Fibroblast of skin of abdomen (primary cell): ENCODE data around the gene SLC22A4.

ENCODE experiments used
- DNase-seq: peaks from one replicate; pipeline ENCODE4 v3.0.0-alpha.2; 2013

SLC22A4 gene

DNA sequence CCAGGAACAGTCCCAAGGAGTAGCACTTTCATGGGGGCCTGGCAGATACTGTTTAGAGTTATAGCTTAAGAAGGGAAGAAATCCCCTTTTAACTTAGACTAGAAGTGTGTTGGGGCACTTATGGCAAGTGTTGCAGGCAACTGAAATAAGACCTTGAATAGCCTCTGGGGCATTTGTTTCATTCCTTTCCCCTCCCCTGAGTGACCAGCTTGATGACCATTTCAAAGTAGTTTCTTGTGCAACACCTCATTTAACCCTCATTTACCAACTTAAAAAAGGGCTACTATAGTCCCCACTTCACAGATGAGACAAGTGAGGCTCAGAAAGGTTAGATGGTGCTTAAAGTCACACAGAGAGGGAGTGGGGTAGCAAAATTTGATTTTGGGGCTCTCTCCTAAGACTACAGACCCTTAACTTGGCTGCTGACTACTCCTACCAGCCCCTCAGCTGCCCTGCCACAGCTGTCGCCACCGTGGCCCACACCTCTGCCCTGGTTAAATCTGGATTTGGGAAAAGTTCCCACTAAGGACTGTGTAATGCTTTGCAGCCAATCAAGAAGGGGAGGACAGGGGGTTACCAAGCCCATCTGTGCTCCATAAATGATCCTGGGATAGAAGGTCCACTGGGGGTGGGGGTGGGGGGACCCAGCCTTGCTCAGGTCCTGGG is 31.2 kb upstream of the SLC22A4 start:
- DNase-seq: no peak

DNA sequence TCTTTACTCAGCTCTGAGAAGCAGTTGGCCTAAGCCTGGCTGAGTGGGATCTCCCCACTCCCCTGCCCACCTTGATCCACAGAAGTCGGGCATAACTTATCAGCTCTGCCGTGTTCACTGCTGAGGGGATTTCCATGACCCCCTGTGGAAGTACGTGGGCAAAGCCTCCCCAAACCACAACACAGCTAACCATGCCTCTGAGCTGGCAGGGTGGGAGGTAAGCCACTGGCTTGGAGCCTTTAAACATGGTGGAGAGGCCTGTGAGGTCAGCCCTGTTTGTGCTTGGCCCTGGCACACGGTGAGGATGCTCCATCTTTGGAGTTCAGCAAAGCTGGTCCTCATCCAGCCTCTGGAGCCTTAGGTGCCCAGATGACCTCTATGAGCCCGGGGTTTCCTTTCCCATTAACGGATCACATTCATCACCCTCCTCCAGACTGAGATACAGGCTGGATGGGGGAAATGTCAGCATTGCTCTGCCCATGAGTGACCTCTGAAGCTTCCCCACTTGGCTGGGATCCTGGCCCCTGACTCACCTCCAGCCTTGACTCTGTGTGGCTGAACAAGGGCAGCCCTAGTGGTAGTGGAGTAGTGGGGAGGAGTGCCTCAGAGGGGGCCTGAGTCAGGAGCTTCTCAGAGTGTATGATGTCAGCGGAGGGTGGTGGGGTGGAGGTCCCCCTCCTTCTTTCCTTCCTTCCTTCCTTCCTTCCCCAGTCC is 30.5 kb upstream of the SLC22A4 start:
- DNase-seq: peak; percentile 87

DNA sequence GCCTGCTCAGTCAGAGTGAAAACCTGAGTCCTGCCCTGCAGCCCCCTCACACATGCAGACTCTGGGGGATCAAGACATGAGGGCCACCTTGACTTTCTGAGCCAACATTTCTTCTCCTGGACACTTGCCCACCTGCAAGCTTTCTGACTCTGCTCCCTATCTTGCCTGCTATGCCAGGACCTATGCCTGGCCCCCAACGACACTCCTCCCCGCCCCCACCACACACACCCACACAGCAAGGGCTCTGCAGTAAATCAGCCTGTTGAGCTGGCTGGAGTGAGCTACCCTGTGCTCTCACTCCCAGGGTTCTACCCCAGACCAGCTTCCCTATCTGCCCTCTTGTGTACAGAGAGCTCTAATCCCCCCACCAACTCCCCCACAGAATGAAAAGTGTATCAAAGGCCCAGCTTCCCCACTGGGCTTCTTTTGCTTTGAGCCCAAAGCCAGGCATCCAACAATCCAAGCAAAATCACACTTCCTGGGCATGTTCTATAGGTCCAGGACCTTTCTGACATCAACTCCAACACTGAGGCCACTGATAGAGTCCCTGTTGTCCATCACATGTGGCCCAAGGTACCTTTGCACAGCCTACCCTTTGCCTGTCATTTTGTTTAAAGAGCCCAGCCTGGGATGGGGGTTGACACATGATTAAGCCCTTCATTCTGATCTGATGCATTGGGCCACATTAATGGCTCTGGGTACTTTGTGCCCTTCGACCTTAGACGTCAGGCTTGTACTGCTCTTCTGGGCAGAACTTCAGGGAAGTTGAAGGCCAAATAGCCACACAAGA is 29.5 kb upstream of the SLC22A4 start:
- DNase-seq: no peak

DNA sequence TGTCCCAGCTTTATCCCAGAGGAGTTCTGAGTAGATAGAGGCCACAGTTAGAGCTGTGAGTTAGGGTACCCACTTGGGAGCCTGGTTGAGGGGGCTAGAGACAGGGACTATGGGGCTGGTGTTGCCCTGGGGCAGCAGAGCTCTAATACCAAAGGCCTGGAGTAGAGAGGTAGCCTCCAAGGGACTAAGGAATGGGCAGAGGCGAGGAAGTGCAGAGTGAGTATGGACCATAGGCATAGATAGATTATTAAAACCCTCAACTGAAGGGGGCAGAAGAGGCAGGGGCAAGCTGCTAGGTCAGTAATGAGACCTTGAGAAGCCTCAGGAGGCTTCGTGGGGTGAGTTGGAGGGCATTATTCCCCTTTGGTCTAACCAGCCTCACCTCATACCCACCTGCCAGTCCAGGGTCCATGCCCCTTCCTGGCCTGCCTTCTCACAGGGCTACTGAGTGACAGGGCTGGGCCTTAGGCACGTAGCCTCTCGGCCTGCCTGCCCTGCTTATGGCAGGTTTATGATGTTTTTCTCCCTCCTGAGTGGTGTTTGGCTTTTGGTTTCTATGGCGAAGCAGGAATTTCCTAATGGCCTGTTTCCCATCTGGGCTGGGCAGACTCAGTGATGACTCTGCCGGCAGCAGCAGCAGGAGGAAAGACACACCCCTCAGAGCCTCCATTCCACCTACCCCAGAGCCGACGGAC is 28.7 kb upstream of the SLC22A4 start:
- DNase-seq: peak; percentile 94

DNA sequence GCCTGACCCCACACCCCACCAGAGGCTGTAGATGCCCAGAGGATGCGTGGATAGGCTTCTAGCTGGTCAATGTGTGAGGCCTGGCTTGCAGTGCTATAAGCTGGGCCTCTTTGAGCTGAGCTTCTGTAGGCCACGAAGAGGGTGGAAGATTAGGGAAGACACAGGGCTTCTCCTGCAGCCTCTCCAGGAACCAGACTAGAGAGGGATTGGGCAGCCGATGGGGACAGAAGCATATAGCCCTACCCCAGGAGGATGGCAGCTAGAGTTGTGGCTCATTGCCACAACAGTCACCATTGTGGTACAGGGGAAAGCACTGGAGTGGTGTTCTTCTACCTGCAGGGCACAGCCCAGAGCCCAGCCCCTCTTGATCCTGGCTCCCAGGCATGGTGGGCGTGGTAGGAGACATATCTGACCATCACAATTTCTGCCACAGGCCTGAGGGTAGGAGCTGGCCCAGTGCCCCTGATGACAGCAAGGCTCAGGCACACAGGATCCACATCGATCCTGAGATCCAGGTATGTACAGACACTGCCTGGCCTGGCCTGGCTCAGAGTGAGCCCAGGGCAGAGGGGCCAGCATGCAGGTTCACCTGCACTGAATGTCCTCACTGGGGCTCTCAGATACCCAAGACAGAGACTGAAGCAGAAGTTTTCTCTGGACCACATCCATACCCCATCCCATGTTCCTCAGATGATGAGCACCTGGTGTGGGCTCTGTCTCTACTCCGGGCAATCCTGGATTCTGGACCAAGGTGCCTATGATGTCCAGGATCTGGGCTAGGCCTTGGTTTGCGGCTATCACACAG is 28.0 kb upstream of the SLC22A4 start:
- DNase-seq: no peak

DNA sequence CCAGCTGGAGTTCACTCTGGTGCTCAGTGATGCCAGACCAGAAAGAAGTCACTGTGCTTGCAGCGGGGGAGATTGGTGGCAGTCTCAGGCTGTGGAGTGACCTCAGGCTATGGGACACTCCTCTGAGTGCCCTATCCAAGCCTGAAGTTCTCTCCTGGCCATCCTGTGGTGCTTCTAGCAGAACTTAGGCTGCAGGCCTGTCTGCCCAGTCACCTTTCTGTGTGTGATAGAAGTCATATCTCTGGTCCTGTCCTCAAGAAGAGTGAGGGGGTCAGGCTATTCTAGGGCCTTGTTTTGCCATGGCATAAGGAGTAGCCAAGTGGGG is 27.4 kb upstream of the SLC22A4 start:
- DNase-seq: no peak

DNA sequence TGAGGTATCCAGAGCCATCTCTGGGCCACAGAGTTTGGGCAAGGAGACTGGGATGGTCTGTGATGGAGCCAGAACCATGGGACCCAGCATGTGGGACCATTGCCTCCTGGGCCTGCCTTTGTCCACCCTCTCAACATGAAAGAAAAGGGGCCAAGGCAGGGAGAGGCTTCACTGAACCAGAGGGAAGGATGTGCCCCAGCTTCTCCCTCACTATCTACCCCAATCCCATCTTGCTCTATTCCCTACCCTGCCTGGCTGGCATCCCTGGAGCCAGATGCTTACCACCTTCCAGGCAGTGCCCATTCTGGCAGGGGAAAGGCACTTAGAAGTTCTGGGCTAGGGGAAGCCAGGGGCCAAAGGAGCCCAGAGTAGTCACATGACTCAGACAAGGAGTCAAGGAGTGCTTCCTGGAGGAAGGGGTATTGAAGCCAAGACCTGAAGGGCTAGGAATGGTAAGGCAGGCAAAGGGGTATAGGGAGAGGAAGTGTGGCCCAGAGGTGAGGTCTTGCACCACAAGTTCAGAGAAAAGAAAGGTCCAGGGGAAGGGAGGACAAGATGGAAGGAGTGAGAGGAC is 26.9 kb upstream of the SLC22A4 start:
- no peak for DNase-seq

DNA sequence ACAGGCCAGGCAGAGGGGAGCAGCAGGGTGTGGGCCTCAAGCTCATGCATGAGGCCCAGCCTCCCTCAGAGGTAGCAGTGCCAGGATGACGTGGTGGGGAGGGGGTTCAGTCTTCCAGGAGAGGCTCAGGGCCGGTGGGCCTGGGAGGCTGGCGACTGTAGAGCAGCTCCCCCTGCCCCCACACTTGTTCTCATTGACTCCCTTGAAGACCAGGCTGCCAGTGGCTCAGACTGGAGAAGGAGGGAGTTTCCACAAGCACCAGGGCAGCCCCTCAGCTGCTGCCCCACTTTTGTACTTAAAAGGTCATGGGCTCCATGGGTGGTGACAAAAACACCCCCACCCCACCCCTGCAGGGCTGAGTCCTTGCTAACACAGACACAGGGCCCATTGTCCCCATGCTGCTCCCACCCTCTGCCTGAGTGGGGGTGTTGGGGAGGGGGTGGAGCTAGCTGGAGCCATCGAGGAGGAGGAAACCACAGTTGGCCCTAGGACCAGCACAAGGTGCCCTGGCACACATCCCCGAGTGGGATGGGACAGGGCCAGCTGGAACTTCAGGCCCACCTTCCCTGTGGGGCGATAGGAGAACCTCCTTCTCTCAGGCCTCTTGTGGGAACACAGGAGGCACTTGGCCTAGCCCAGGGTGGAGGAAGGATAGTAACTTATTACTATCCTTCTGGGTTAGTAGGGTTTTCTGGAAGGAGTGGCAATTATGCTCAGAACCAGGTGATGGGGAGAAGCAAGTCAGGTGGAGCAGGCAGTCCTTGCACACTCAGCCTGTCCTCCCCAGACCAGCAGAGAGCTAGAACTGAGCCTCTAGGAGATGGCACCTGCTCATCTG is 26.0 kb upstream of the SLC22A4 start:
- no peak for DNase-seq

DNA sequence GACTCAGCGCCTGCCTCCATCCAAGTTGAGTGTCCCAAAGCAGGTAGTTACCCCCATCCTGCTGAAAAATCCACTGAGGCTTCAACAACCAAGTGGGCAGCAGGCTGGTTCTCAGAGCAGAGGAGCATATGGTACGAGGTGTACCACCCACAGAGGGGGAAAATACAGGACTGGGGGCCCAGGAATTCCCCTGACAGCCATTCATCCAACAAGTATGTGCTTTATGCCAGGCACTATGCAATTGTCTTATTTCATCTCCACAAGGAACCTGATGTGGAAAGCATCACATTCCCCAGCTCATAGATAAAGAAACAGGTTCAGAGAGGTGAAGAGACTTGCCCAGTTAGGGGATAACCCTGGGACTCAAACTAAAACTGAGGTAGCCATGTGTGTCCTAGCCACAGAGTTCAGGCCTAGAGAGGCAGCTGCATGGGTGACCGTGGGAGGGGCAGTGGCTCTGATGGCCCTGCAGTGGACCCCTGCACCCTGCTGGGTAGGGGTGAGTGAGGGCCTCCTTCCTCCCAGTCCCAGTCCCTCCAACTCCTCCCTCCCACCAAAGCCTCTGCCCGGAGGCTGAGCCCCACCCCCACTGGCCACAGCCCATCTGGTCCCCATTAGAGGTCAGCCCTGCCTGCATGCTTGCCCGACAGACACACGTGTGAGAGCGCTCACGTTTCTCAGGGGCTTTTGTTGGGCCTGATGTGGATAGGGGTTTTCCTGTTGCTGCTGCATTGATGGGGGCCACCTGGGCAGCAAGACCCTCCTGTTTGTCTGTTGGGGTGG is 25.2 kb upstream of the SLC22A4 start:
- DNase-seq: peak; percentile 86

DNA sequence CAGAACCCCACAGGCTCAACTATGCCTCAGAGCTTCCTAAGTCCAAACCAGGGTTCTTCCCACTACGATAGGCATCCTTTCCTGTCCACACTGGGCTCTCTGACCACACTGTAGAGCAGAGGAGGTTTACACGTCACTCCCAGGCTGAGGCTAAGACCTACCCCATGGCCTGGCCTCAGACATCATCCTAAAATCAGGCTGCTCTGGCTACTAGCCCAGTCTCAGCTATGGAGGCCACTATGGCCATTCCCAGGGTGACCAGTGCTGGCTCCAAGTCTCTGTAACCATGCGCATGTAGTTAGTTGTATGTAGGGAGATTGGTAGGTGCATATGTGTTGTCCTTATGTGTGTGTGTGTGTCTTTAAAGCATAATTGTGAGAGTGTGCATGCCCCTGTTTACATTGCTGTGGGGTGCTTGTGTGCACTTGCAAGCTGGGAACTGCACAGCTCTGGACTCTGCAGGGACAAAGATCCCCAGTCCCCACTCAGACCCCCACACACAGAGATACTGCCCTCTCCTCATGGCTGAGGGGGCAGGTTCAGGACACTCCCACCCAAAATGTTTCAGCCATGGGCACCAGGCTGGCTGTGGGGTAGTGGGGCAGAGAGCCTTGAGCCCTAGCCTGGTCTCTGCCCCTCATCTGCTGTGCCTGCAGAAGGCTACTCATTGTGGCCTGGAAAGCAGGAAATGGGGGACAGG is 24.4 kb upstream of the SLC22A4 start:
- no peak for DNase-seq

DNA sequence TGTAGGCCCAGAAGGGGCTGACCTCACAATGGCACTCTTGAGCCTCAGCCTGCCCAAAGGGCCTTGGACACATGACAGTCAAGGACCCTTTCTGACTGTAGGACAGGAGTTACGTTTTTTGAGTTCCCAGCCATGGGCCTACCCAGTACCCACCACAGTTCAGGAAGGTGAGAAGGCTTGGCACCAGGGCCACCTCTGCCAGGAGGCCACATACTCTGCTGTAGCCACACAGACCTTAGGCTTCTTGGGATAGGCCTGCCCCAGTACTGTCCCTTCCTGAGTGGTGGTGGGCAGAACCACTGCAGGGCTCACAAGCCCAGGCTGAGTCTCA is 23.9 kb upstream of the SLC22A4 start:
- no peak for DNase-seq

DNA sequence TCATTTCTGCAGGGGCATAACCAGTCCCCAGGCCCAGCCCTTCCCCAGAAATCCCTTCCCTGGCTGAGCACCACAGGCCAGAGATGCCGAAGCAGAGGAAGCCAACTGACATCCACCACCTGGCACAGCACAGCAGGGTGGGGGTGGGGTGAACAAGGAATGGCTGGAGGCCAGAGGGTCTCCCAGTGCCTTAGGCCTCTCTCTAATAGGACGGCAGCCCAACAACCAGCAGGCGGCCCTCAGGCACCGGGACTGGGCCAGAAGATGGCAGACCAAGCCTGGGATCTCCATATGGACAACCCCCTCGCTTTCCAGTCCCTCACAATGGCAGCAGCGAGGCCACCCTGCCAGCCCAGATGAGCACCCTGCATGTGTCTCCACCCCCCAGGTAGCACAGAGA is 23.5 kb upstream of the SLC22A4 start:
- no peak for DNase-seq

DNA sequence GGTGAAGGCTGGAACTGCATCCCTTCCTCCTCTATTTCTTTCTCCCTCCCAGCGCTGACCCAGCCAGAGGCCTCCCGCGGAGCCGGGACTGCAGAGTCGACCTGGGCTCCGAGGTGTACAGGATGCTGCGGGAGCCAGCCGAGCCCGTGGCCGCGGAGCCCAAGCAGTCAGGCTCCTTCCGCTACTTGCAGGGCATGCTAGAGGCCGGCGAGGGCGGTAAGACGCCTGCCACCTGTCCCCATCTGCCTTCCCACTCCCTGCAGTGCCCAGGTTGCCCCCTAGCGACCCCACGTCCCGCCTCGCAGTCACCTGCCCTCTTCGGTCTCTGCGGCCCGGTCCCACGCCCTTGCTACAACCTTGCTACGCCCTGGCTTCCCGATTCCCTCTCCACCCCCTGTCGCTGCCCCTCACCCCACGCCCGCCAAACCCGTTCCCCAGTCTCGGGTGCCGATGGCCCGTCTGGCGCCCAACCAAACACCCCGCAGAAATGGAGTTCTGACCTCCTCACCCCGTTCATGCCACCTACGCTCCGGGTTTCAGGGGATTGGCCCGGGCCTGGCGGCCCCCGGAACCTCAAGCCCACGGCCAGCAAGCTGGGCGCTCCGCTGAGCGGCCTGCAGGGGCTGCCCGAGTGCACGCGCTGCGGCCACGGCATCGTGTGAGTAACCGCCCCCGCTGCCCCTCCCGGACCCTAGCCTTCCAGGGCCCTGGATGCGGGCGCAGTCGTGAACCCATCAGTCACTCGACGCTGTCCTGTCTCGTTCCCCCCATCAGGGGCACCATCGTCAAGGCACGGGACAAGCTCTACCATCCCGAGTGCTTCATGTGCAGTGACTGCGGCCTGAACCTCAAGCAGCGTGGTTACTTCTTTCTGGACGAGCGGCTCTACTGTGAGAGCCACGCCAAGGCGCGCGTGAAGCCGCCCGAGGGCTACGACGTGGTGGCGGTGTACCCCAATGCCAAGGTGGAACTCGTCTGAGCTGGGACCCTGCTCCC is 22.6 kb upstream of the SLC22A4 start:
- no peak for DNase-seq

DNA sequence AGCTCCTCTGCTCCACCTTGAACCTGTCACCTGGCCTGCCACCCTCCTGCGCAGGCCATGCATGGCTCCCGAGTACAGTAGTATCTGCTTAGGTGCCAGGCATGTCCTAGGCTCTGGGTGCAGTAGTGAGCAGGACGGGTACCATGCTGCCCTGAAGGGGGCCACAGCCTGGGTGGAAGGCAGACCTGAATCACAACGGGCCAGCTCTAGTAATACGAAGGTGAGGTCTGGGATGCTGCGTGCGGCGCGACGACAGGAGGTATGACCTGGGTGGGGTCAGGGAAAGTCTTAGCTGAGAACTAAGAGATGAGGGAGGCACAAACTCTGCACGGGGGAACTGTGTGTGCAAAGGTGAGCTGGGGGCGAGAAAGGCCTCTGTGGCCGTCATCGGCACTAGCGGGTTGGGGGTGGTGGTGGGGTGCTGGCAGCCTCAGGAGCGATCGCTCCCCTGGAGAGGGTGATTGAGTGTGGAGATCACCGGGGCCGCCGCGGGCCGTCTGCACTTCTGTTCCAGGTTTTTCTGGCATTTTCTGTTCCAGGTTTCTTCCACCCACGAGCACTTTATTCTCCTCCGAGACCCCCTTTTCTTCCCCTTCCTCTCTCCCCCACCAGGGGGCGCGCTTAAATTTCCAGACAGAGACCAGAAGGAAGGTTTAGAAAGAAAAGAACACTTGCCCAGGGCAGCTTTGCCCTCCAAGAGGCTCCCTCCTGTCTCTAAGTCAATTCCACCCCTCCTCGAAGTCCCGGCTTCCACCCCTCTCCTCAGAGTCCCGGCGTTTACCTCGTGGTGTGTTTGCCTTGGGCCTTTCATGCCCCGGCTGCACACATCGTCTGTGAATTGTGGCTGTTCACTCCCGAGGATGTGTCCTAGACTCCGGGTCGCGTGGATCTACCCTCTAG is 21.6 kb upstream of the SLC22A4 start:
- peak; percentile 50 for DNase-seq

DNA sequence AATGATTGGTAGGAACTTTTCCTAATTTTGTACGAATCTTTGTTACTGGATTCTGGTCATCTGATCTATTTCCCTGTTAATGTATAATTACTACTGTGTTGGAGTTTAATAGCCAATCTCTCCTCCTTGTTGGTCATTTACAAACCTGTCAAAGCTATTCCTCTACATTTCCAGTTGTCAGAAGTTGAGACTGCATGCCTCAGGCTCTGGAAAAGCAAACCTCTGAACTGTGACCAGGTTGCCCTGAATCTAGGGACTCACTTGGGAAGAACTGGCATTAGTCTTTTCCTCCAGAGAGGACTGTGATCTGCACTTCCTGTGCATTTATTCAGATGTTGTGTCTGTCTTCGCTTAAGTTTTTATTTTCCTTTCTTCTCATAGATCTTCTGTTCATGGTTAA is 20.6 kb upstream of the SLC22A4 start:
- DNase-seq: no peak

DNA sequence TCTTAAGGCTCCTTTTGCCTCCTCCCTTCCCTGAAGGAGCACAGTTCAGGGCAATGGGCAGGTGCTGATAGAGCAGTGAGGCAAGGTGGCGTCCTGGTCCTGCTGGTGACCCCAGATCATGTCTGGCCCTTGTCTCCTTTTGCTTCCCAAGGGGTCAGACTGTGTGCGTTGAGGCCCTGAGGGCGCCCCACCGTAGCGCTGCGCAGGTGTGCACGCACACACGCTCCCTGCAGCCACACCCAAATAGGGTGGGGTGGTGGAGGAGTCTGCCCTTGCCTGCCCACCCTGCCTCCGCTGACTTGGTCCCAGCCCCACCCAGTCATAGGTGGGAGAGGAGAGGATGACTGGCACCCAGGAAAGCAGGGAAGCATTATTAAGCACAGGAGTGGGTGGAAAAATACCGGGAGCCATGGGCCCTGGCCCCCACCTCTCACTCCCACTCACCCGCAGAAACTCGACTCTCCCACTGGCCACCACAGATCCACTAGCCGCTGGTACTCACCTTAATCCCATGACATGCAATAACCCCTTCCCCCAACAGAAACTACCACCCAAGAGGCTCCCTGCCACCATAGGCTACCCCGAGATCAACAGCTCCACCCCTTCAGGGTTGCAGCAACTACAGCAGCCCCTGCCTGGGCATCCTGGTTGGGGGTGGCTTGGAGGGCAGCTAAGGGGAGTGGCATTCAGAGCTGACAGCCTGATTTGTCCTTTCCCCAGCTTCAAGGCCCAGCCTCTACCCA is 20.0 kb upstream of the SLC22A4 start:
- DNase-seq: no peak
